Measurements from ENCODE around the gene CABCOCO1.

GRCh38 chr10:61628151-61628874 lies 34.4 kb upstream of the CABCOCO1 start:
- TF ChIP-seq ZBTB34 (CRISPR knock-in tag; IDR thresholded peaks at IDR 0.05) (no peak), EZH2 (conservative IDR thresholded peaks at IDR 0.05; ENCODE audit: low read depth, low read length) (no peak)
- TF ChIP-seq, protein P1, sequence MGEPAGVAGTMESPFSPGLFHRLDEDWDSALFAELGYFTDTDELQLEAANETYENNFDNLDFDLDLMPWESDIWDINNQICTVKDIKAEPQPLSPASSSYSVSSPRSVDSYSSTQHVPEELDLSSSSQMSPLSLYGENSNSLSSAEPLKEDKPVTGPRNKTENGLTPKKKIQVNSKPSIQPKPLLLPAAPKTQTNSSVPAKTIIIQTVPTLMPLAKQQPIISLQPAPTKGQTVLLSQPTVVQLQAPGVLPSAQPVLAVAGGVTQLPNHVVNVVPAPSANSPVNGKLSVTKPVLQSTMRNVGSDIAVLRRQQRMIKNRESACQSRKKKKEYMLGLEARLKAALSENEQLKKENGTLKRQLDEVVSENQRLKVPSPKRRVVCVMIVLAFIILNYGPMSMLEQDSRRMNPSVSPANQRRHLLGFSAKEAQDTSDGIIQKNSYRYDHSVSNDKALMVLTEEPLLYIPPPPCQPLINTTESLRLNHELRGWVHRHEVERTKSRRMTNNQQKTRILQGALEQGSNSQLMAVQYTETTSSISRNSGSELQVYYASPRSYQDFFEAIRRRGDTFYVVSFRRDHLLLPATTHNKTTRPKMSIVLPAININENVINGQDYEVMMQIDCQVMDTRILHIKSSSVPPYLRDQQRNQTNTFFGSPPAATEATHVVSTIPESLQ (CRISPR knock-in tag; conservative IDR thresholded peaks at IDR 0.05), result no peak

Measured in HepG2 (cell line).